ENCODE data around the gene TNFRSF17. TPM values are rescaled to one million over a fixed set of nuclear protein-coding genes. Genes with fewer than 3 reads are reported as not detected.
"Not testable (repeated sequence)": the region's sequence is repeated elsewhere in the genome, so short reads cannot be mapped to it uniquely, and the experiment has no call there.

TNFRSF17 gene
- total RNA-seq, result not detected

- CTCF ChIA-PET, result interaction anchor here (0.6 kb wide), 1 partner anchor 1000 kb away, joined by 4 read pairs; no protein-coding TSS in a partner anchor
- H3K36me3 Mint-ChIP-seq (ENCODE audit: low read depth), result no peaks in the 10 kb centered on the region
- no peak within 1 kb of the TSS for H3K27ac Mint-ChIP-seq
- H3K4me3 Mint-ChIP-seq, result no peak within 1 kb of the TSS
- no peaks in the 10 kb centered on the region for H3K9me3 Mint-ChIP-seq
- no peak for DNase-seq
- no peaks in the 10 kb centered on the region for H3K27me3 Mint-ChIP-seq (ENCODE audit: low read depth)
- intact Hi-C loops (cut with micrococcal nuclease), result no loop called here
- H3K4me1 Mint-ChIP-seq (ENCODE audit: low read depth), result no peaks in the 10 kb centered on the region
These were observed at the start of gene TNFRSF17 for GRCh38 chr16:11964761-11965551. TNFRSF17 (plus strand) TSS chr16:11965210; CDS start chr16:11965325, 115 bp downstream.

DNA sequence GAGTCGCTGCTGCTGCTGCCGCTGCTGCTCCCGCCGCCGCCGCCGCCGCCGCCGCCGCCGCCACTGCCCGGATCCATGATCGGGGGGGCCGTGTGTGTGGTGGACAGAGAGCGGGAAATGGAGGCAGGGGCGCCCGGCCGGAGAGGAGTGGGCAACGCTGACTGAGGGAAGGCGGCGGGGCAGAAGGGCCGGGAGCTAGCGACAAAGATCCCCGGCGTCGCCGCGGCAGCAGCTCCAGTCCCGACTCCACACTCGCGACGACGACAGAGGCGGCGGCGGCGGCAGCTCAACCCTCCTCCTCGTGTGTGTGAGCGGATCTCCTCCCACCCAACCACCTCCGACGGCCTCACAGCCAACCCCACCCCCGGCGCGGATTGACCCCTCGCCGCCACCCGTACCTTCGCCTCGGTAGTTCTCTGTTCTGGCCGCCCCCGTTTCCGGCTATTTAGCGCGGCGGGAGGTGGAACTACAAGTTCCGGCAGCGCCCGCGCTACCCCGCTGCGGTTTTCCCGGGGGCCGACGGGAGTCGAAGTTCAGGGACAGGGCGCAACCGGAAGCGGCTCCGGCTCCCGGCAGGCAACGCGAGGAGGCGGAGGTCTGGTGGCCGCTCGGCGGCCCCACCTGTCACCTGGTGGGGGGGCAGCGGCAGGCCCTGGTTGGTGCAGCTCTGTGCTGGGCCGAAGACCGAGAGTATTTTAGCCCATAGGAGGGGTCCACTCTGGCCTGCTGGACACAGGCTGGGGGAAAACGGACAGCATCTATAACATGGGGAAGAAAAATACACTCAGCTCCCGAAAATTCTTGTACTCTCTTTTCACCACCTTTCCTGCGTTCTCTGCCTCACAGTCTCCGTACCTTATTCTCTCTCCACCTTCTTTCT lies 49.1 kb upstream of the TNFRSF17 start, which contains the start of gene GSPT1:
TSS of gene GSPT1 (minus strand) at position 313 of the 880 bp plus-strand sequence. CDS start at position 77, 236 bp downstream.
- CTCF ChIA-PET, result interaction anchor here (1.0 kb wide), 1 partner anchor 151 kb away, joined by 3 read pairs; no protein-coding TSS in a partner anchor
- Mint-ChIP-seq H3K4me3 (peak within 1 kb of the TSS; percentile 91), H3K36me3 (ENCODE audit: low read depth) (peaks cover 22% of the 10 kb centered on the region), H3K4me1 (ENCODE audit: low read depth) (peaks cover 32% of the 10 kb centered on the region), H3K9me3 (no peaks in the 10 kb centered on the region), H3K27ac (peak within 1 kb of the TSS; percentile 94), H3K27me3 (ENCODE audit: low read depth) (no peaks in the 10 kb centered on the region)
- intact Hi-C loops (cut with micrococcal nuclease), result loop anchor here (1.0 to 10.0 kb wide), 10 partner anchors 19 to 1174 kb away; partner anchors contain the start of genes CLEC16A, CPPED1, DEXI and LITAF
- peak; percentile 100 for DNase-seq

DNA sequence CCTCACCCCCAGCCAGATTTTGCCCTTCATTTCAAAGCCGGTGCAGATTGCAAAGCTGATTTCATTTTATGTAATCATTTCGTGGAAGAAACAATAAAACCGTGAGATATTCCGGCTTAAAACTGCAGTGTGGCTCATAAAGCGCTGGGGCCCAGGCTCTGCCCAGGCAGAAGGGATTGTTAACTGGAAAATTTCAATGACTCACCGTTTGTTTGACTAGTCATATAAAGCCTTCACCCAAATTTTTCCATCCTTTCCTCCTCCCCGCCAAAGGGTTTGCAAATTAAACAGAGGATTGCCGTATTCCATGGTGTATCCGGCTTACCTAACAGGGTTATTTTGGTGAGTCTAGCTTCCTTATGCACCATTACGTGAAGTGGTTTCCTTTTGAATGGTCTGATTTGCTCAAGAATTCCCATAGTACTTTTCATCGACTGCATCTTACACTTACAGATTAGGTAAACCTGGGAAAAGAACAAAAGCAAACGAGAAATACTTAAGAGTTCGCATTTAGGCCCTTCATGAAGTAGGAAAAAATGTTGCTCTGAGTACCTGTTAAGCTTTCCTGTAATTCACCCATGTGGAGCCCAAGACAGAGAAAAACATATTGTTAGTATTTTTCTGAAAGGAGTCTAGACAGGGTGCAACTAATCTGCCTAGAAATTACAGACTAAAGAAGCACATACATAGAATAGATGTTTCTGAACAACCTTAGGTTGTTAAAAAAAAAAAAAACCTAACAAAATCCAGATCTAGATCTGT lies 48.3 kb upstream of the TNFRSF17 start:
- peaks cover 29% of the 10 kb centered on the region for H3K4me1 Mint-ChIP-seq (ENCODE audit: low read depth)
- peak overlapping the region; percentile 79 for H3K4me3 Mint-ChIP-seq
- H3K27ac Mint-ChIP-seq, result peak overlapping the region; percentile 83
- H3K9me3 Mint-ChIP-seq, result no peaks in the 10 kb centered on the region
- intact Hi-C loops (cut with micrococcal nuclease), result loop anchor here (1.0 to 10.0 kb wide), 8 partner anchors 65 to 1174 kb away; partner anchors contain the start of genes CLEC16A, CPPED1, DEXI and LITAF
- no peaks in the 10 kb centered on the region for H3K27me3 Mint-ChIP-seq (ENCODE audit: low read depth)
- peaks cover 22% of the 10 kb centered on the region for H3K36me3 Mint-ChIP-seq (ENCODE audit: low read depth)
- CTCF ChIA-PET, result interaction anchor here (1.0 kb wide), 1 partner anchor 150 kb away, joined by 3 read pairs; no protein-coding TSS in a partner anchor
- DNase-seq, result no peak

DNA sequence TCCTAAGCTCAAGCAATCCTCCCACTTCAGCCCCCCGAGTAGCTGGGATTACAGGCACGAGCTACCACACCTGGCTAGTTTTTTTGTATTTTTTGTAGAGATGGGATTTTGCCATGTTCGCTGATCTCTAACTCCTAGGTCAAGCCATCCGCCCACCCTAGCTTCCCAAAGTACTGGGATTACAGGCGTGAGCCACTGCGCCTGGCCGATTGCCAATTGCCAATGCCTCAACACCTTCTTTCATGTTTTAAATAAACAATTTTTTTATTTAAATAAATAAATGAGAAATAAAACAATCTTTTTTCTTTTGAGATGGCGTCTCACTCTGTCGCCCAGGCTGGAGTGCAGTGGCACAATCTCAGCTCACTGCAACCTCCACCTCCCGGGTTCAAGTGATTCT lies 41.0 kb upstream of the TNFRSF17 start:
- H3K27ac Mint-ChIP-seq; H3K4me3 Mint-ChIP-seq; CTCF ChIA-PET; DNase-seq; H3K9me3 Mint-ChIP-seq; intact Hi-C loops (cut with micrococcal nuclease); H3K36me3 Mint-ChIP-seq (ENCODE audit: low read depth); H3K4me1 Mint-ChIP-seq (ENCODE audit: low read depth); H3K27me3 Mint-ChIP-seq (ENCODE audit: low read depth): not testable (repeated sequence)

DNA sequence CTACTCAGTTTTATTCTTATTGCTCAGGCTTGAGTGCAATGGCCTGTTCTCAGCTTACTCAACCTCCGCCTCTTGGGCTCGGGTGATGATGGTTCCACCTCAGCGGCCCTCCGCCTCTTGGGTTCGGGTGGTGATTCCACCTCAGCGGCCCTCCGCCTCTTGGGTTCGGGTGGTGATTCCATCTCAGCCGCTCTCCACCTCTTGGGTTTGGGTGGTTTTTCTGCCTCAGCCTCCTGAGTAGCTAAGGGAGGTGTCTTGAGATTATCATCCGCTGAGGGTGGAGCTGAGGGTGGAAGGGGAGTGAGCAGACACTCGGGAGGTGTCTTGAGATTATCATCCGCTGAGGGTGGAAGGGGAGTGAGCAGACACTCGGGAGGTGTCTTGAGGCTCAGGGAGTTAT lies 37.7 kb upstream of the TNFRSF17 start:
- DNase-seq; H3K36me3 Mint-ChIP-seq (ENCODE audit: low read depth); H3K9me3 Mint-ChIP-seq; H3K4me1 Mint-ChIP-seq (ENCODE audit: low read depth); CTCF ChIA-PET; H3K4me3 Mint-ChIP-seq; H3K27me3 Mint-ChIP-seq (ENCODE audit: low read depth); H3K27ac Mint-ChIP-seq; intact Hi-C loops (cut with micrococcal nuclease): not testable (repeated sequence)

DNA sequence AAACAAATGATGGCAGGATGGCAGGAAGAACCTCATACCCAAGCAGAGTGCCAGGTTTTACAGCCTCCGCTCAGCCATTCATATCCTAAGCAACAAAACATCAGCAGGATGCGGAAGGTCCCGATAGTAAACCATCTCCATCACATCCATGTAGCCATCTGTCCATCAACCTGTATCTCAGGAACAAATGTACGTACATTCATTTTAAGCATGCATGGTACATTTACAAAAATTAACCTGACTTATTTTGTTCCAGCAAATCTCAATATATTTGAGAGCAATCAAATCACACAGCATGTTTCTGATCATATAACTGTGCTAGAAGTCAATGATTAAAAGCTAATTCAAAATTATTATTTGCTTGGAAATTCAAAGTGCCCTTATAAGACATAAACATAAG lies 23.1 kb upstream of the TNFRSF17 start, which contains the start of gene NPIPB2:
TSS of gene NPIPB2 (minus strand) at position 101 of the 400 bp plus-strand sequence. CDS start at position 101, 0 bp downstream.
- CTCF ChIA-PET; H3K27me3 Mint-ChIP-seq (ENCODE audit: low read depth); H3K36me3 Mint-ChIP-seq (ENCODE audit: low read depth); DNase-seq; H3K9me3 Mint-ChIP-seq; H3K4me3 Mint-ChIP-seq; H3K27ac Mint-ChIP-seq; intact Hi-C loops (cut with micrococcal nuclease); H3K4me1 Mint-ChIP-seq (ENCODE audit: low read depth): not testable (repeated sequence)

DNA sequence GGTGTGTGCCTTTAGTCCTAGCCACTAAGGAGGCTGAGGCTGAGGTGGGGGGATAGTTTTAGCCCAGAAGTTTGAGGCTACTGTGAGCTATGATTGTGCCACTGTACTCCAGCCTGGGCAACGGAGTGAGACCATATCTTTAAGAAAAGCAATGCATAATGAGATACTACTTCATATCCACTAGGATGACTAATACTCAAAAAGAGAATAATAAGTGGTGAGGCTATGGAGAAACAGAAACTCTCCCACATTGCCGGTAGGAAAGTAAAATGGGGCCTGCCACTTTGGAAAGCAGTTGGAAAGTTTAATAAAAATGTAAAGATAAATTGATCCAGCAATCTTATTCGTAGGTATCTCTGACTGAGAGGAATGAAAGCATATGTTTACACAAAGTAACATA lies 18.6 kb upstream of the TNFRSF17 start:
- CTCF ChIA-PET, result no interaction called here
- Mint-ChIP-seq H3K4me3 (no peak overlapping the region), H3K27ac (no peak overlapping the region), H3K36me3 (ENCODE audit: low read depth) (no peaks in the 10 kb centered on the region), H3K27me3 (ENCODE audit: low read depth) (no peaks in the 10 kb centered on the region), H3K9me3 (no peaks in the 10 kb centered on the region), H3K4me1 (ENCODE audit: low read depth) (no peaks in the 10 kb centered on the region)
- no peak for DNase-seq
- intact Hi-C loops (cut with micrococcal nuclease), result no loop called here

DNA sequence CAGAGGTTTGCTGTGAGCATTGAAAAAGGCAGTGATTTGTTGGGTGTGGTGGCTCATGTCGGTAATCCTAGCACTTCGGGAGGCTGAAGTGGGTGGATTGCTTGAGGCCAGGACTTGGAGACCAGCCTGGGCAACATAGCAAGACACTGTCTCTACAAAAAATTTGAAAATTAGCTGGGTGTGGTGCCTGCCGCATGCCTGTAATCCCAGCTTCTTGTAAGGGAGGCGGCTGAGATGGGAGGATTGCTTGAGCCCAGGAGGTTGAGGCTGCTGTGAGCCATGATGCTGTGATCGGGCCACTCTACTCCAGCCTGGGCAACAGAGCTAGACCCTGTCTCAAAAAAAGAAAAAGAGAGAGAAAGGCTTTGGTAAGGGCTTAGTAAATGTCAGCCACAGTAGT lies 16.2 kb upstream of the TNFRSF17 start:
- H3K27ac Mint-ChIP-seq, result no peak overlapping the region
- H3K27me3 Mint-ChIP-seq (ENCODE audit: low read depth), result no peaks in the 10 kb centered on the region
- no peak for DNase-seq
- H3K9me3 Mint-ChIP-seq, result no peaks in the 10 kb centered on the region
- H3K4me1 Mint-ChIP-seq (ENCODE audit: low read depth), result no peaks in the 10 kb centered on the region
- intact Hi-C loops (cut with micrococcal nuclease), result loop anchor here (1.0 kb wide), 1 partner anchor 119 kb away; no protein-coding TSS in a partner anchor
- H3K4me3 Mint-ChIP-seq, result no peak overlapping the region
- no peaks in the 10 kb centered on the region for H3K36me3 Mint-ChIP-seq (ENCODE audit: low read depth)
- CTCF ChIA-PET, result interaction anchor here (2.4 kb wide), 1 partner anchor 119 kb away, joined by 34 read pairs; no protein-coding TSS in a partner anchor

GRCh38 chr16:11949527-11949926 lies 15.5 kb upstream of the TNFRSF17 start:
- Mint-ChIP-seq H3K27me3 (ENCODE audit: low read depth) (no peaks in the 10 kb centered on the region), H3K27ac (no peak overlapping the region), H3K36me3 (ENCODE audit: low read depth) (no peaks in the 10 kb centered on the region), H3K4me1 (ENCODE audit: low read depth) (no peaks in the 10 kb centered on the region), H3K4me3 (no peak overlapping the region), H3K9me3 (no peaks in the 10 kb centered on the region)
- peak; percentile 51 for DNase-seq
- intact Hi-C loops (cut with micrococcal nuclease), result loop anchor here (1.0 kb wide), 1 partner anchor 119 kb away; no protein-coding TSS in a partner anchor
- CTCF ChIA-PET, result interaction anchor here (0.9 to 2.4 kb wide), 2 partner anchors 9 to 119 kb away, joined by 3 to 34 read pairs; no protein-coding TSS in a partner anchor

DNA sequence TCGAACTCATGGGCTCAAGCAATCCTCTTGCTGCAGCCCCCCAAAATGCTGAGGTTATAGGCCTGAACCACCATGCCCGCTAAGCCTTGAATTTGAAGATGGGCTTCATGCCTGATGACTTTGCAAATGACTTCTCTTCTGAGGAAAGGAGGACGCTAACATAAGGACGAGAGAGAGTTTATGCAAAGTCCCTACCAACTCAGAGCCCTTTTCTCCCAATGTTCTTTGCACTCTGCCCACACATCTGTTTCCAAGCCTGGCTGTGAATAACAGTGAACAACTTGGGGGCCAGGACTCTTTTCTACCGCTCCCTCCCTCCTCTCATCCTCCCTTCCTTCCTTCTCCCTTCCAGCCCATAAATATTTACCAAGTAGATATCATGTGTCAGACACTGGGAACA lies 14.6 kb upstream of the TNFRSF17 start:
- no peak for DNase-seq
- no peaks in the 10 kb centered on the region for H3K36me3 Mint-ChIP-seq (ENCODE audit: low read depth)
- CTCF ChIA-PET, result no interaction called here
- no peaks in the 10 kb centered on the region for H3K4me1 Mint-ChIP-seq (ENCODE audit: low read depth)
- intact Hi-C loops (cut with micrococcal nuclease), result no loop called here
- no peaks in the 10 kb centered on the region for H3K27me3 Mint-ChIP-seq (ENCODE audit: low read depth)
- H3K4me3 Mint-ChIP-seq, result no peak overlapping the region
- no peak overlapping the region for H3K27ac Mint-ChIP-seq
- H3K9me3 Mint-ChIP-seq, result no peaks in the 10 kb centered on the region

- H3K27me3 Mint-ChIP-seq (ENCODE audit: low read depth); DNase-seq; H3K4me3 Mint-ChIP-seq; H3K9me3 Mint-ChIP-seq; H3K27ac Mint-ChIP-seq; H3K4me1 Mint-ChIP-seq (ENCODE audit: low read depth); H3K36me3 Mint-ChIP-seq (ENCODE audit: low read depth); intact Hi-C loops (cut with micrococcal nuclease): not testable (repeated sequence)
- CTCF ChIA-PET, result interaction anchor here (0.6 to 0.7 kb wide), 2 partner anchors 73 to 115 kb away, joined by 3 to 4 read pairs; no protein-coding TSS in a partner anchor
These were observed 11.4 kb upstream of the TNFRSF17 start for GRCh38 chr16:11953576-11953975.

All from activated naive CD4-positive, alpha-beta T cell treated with anti-CD3 and anti-CD28 coated beads for 36 hours (primary cell).